CD4-positive, alpha-beta T cell (primary cell): Measurements from ENCODE around the gene ST6GALNAC3. TPM values are rescaled to one million over a fixed set of nuclear protein-coding genes. Genes with fewer than 3 reads are reported as not detected.

Source experiments
- ATAC-seq: fragments of 200-7000 bp; cut with Tn5 transposase; one replicate; pipeline ENCODE4 v1.10.0; 2022; ENCODE audit warnings: mild to moderate bottlenecking; ENCODE audit not compliant: poor library complexity
- CTCF ChIA-PET: fragments of 350-600 bp; sonication (Branson Sonifier 250); formaldehyde crosslinking; loops from one replicate; lab custom pipeline; 2021; ENCODE audit warnings: antibody characterized with exemption, inconsistent platforms; lab: Charles Lee
- POLR2A ChIA-PET: fragments of 350-600 bp; sonication (Branson Sonifier 250); formaldehyde crosslinking; loops from one replicate; lab custom pipeline; 2021; ENCODE audit warnings: antibody characterized with exemption, inconsistent platforms; lab: Charles Lee
- DNase-seq, 14 experiments: peaks; one replicate each; pipeline ENCODE4 v3.0.0-alpha.2; 2013 to 2020; ENCODE audit warnings: mixed read lengths in 2 of 14
- H3K27ac ChIP-seq, 2 donors: one replicate each; pipeline versions ENCODE4 v1.5.1 to v1.7.0; 2013; ENCODE audit warnings: low read length in 2 of 2, low read depth in 1 of 2, mild to moderate bottlenecking in 1 of 2
- H3K27me3 ChIP-seq, 2 experiments: 1 replicate in 1 of 2; 2 replicates in 1 of 2; pipeline versions ENCODE4 v1.6.1 to v1.7.0; 2013; ENCODE audit warnings: low read length in 2 of 2, control low read depth in 1 of 2, mild to moderate bottlenecking in 1 of 2, moderate library complexity in 1 of 2; ENCODE audit not compliant: insufficient read depth in 2 of 2, control insufficient read depth in 1 of 2
- H3K36me3 ChIP-seq: one replicate; pipeline ENCODE4 v1.6.1; 2013; ENCODE audit warnings: low read length, control low read depth; ENCODE audit not compliant: insufficient read depth
- H3K4me1 ChIP-seq: one replicate; pipeline ENCODE4 v1.6.1; 2013; ENCODE audit warnings: low read length, control low read depth; ENCODE audit not compliant: insufficient read depth
- H3K4me3 ChIP-seq: one replicate; pipeline ENCODE4 v1.5.1; 2013; ENCODE audit warnings: mild to moderate bottlenecking, low read length, moderate library complexity
- H3K9me3 ChIP-seq, 2 experiments: 1 replicate in 1 of 2; 2 replicates in 1 of 2; pipeline versions ENCODE4 v1.6.1 to v1.7.0; 2013; ENCODE audit warnings: low read length in 2 of 2, mild to moderate bottlenecking in 2 of 2, control low read depth in 1 of 2, moderate library complexity in 1 of 2; ENCODE audit not compliant: control insufficient read depth in 1 of 2, insufficient read depth in 1 of 2
- H3K27ac Mint-ChIP-seq: one replicate; pipeline ENCODE4 v1.8.0; 2020; ENCODE audit warnings: mixed read lengths
- H3K27me3 Mint-ChIP-seq: one replicate; pipeline ENCODE4 v1.8.0; 2021; ENCODE audit warnings: mixed read lengths
- H3K36me3 Mint-ChIP-seq: one replicate; pipeline ENCODE4 v1.8.0; 2021; ENCODE audit warnings: low read depth, mixed read lengths
- H3K4me1 Mint-ChIP-seq: one replicate; pipeline ENCODE4 v1.8.0; 2021; ENCODE audit warnings: low read depth, mixed read lengths
- H3K4me3 Mint-ChIP-seq: one replicate; pipeline ENCODE4 v1.8.0; 2020; ENCODE audit warnings: mild to moderate bottlenecking, mixed read lengths
- H3K9me3 Mint-ChIP-seq: one replicate; pipeline ENCODE4 v1.8.0; 2020; ENCODE audit warnings: mixed read lengths
- intact Hi-C, 2 experiments: fragments of 100-400 bp; cut with DNase I in 1 of 2; cut with micrococcal nuclease in 1 of 2; formaldehyde crosslinking; loops; one replicate each; pipeline versions ENCODE4 v1.15.1 to v1.9.0; 2023 to 2025; cut with DNase I, micrococcal nuclease
- total RNA-seq, 174 experiments: library from RNA in 2 of 174; stranded (reverse) in 2 of 174; gene quantifications; one replicate each; pipeline ENCODE4 v1.2.3 and lab custom pipeline; 2021 to 2026
- TF ChIP-seq, protein P1 (sequence below): fragments of 200-600 bp; IDR thresholded peaks from one replicate; pipeline ENCODE4 v1.8.0; 2022; ENCODE audit warnings: antibody characterized with exemption, mild to moderate bottlenecking

Gene ST6GALNAC3
- total RNA-seq, 2 experiments from 2014 or later, result 0.77 to 1.3 TPM

DNA sequence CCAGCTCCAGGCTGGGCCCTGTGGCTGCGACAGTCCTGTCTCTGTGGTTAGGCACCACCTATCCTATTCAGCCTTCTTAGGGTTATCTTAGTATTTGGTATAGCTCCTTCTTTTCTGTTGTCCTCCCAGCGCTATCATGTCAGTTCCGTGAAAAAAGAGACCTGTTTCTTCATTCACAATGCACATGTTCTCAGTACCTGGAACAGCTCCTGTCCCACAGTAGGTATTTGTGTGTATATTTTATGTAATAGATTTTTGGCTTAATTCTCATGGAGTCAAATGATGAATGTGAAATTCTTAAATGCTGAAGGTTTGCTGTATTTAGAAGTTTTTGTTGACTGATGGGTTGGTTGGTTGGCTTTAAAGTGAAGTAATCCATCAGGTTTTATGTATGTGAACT lies 279.7 kb downstream of the ST6GALNAC3 start:
- H3K4me3 ChIP-seq, result no peak overlapping the region
- ChIA-PET POLR2A (no interaction called here), CTCF (no interaction called here)
- H3K27ac Mint-ChIP-seq, result no peak overlapping the region
- TF ChIP-seq, protein P1, sequence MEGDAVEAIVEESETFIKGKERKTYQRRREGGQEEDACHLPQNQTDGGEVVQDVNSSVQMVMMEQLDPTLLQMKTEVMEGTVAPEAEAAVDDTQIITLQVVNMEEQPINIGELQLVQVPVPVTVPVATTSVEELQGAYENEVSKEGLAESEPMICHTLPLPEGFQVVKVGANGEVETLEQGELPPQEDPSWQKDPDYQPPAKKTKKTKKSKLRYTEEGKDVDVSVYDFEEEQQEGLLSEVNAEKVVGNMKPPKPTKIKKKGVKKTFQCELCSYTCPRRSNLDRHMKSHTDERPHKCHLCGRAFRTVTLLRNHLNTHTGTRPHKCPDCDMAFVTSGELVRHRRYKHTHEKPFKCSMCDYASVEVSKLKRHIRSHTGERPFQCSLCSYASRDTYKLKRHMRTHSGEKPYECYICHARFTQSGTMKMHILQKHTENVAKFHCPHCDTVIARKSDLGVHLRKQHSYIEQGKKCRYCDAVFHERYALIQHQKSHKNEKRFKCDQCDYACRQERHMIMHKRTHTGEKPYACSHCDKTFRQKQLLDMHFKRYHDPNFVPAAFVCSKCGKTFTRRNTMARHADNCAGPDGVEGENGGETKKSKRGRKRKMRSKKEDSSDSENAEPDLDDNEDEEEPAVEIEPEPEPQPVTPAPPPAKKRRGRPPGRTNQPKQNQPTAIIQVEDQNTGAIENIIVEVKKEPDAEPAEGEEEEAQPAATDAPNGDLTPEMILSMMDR, result no peak
- intact Hi-C loops, result no loop called here
- DNase-seq (no peak), ATAC-seq (no peak)
- H3K27ac ChIP-seq, result no peak overlapping the region
- no peaks in the 10 kb centered on the region for H3K36me3 ChIP-seq
- H3K4me3 Mint-ChIP-seq, result no peak overlapping the region
- H3K4me1 ChIP-seq, result no peaks in the 10 kb centered on the region
- peaks cover 4% of the 10 kb centered on the region for H3K4me1 Mint-ChIP-seq
- no peaks in the 10 kb centered on the region for H3K9me3 Mint-ChIP-seq
- H3K36me3 Mint-ChIP-seq, result no peaks in the 10 kb centered on the region
- no peaks in the 10 kb centered on the region for H3K9me3 ChIP-seq
- no peaks in the 10 kb centered on the region for H3K27me3 ChIP-seq
- no peaks in the 10 kb centered on the region for H3K27me3 Mint-ChIP-seq

DNA sequence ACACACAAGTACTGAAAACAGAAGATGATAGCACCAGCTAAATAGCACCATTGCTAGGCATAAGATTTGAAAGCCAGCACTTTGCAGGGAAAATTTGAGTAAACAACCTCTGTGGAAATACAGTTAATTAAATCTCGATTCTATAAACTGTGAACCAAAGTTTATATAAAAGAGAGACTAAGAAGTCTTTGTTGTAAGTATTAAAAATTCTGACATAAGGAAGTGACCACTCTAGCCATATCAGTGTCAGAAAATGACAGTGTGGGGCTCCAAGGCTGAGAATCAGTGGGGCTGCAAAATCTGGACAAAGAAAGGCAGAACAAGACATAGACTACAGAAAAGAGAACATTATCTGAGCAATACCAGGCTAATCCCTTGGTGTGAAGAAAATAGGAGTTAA lies 292.2 kb downstream of the ST6GALNAC3 start:
- Mint-ChIP-seq H3K36me3 (no peaks in the 10 kb centered on the region), H3K27me3 (no peaks in the 10 kb centered on the region), H3K9me3 (no peaks in the 10 kb centered on the region), H3K27ac (no peak overlapping the region), H3K4me3 (no peak overlapping the region), H3K4me1 (no peaks in the 10 kb centered on the region)
- H3K36me3 ChIP-seq, result no peaks in the 10 kb centered on the region
- ChIA-PET POLR2A (no interaction called here), CTCF (no interaction called here)
- TF ChIP-seq, protein P1, result no peak
- intact Hi-C loops, result no loop called here
- H3K27ac ChIP-seq, result no peak overlapping the region
- ATAC-seq (no peak), DNase-seq (no peak)
- no peaks in the 10 kb centered on the region for H3K9me3 ChIP-seq
- no peak overlapping the region for H3K4me3 ChIP-seq
- H3K4me1 ChIP-seq, result no peaks in the 10 kb centered on the region
- H3K27me3 ChIP-seq, result no peaks in the 10 kb centered on the region

DNA sequence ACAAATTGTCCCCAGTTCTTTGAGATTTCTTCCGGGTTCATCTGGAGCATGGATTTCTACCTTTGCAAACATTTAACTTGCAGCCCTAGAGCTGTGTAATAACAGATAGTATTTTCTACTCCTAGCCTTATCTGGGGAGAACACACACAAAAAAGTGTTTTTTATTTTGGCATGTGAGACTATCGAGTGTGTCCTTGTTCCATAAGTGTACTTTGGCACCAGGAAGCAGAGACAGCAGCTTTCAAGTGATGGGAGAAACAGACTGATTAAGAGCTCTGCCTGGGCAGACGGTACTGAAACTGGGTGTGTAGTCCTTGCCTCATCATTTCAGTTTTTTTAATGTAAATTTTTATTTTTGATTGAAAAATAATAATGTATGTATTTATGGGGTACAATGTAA lies 297.4 kb downstream of the ST6GALNAC3 start:
- DNase-seq (no peak), ATAC-seq (no peak)
- Mint-ChIP-seq H3K27me3 (no peaks in the 10 kb centered on the region), H3K27ac (no peak overlapping the region), H3K4me3 (no peak overlapping the region), H3K9me3 (no peaks in the 10 kb centered on the region), H3K4me1 (no peaks in the 10 kb centered on the region), H3K36me3 (no peaks in the 10 kb centered on the region)
- ChIA-PET POLR2A (no interaction called here), CTCF (no interaction called here)
- Histone ChIP-seq H3K27me3 (no peaks in the 10 kb centered on the region), H3K9me3 (no peaks in the 10 kb centered on the region), H3K36me3 (no peaks in the 10 kb centered on the region), H3K27ac (no peak overlapping the region), H3K4me1 (no peaks in the 10 kb centered on the region), H3K4me3 (no peak overlapping the region)
- intact Hi-C loops, result no loop called here
- TF ChIP-seq, protein P1, result no peak
